Right forelimb (tissue), 1 donor: ENCODE results near the gene CLMN.
"Not testable (repeated sequence)": the region's sequence is repeated elsewhere in the genome, so short reads cannot be mapped to it uniquely, and the experiment has no call there.

Experiments
- DNase-seq: peaks from one replicate; pipeline ENCODE4 v3.0.0-alpha.2; 2018

CLMN gene

DNA sequence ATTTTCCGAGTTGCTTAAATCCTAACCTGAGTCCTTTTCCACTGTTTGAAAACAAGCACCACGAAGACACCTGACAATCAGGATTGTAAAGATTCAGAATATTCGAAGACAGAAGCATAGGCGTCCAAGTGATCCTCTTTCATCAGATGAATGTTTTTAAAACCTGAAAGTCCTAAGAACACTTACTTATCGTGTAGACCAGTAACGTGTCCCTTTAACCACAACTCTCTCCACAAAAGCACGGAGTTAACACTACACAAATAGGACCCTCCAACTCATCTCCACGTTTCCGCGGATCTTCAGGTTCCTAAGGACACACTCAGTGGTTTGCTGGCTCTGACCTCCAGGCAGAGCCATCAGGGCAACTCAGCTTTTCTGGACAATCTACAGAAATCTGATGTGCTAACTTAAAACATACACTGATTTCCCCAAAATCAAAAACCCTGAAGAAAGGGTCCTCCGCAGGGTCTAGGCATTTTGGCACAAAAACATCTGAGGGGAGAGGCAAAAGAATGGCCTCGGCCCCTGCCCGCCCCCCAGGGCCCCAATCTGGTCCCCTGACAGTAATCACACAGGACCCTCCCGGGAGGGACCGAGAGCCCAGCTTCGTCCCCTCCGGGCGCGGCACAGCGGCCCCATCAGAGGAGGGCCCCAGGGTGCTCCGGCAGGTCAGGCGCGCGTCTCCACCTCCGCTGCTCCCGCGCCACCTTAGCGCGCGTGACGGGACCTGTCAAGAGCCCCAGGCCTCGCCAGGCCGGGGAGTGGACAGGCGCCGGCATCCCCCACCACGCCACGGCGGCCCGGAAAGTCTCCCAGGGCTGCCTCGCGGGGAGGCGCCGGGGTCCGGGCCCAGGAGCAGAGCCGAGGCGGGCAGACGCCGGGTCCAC lies 163.3 kb downstream of the CLMN start:
- DNase-seq, result peak; percentile 53

- no peak for DNase-seq
Measured at GRCh38 chr14:95155045-95155444, 164.7 kb downstream of the CLMN start.

DNA sequence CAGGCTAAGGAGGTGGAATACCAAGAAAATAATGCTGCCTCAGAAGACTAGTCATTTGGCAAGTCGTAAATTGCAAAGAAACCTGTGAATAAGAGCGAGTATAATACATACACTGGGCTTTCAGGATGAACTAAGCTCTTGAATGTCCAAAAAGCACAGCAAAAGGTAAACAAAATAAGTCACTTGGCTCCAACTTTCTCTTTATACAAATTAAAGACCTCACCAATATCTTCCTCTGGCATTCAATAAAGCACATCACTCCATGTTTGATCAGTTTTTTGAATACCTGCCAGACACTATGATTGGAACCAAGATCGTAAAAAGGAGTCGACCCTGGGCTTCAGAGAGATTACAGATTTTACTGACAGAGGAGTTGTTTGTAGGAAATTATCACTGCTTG lies 165.8 kb downstream of the CLMN start:
- no peak for DNase-seq

GRCh38 chr14:95151561-95151960 lies 168.1 kb downstream of the CLMN start:
- no peak for DNase-seq

GRCh38 chr14:95150910-95151309 lies 168.8 kb downstream of the CLMN start:
- DNase-seq, result no peak

DNA sequence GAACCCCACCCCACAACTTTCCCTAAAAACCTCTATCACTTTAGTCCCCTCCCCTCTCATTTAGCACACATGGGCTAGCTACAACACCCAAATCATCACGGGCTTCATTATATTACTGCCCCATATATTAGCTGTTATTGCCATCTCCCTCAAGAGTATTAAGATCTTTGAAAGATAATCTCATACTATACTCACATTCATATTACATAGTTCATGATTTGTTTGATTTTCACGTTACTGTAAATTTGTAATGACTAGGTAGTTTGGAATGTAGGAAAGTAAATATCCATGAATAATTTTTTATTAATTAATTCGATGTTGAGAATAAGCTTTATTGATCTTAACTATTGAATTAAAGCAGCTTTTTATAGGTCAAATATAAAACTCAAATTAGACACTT lies 170.3 kb downstream of the CLMN start:
- DNase-seq, result no peak

- no peak for DNase-seq
Measured at GRCh38 chr14:95147597-95147996, 172.1 kb downstream of the CLMN start.

DNA sequence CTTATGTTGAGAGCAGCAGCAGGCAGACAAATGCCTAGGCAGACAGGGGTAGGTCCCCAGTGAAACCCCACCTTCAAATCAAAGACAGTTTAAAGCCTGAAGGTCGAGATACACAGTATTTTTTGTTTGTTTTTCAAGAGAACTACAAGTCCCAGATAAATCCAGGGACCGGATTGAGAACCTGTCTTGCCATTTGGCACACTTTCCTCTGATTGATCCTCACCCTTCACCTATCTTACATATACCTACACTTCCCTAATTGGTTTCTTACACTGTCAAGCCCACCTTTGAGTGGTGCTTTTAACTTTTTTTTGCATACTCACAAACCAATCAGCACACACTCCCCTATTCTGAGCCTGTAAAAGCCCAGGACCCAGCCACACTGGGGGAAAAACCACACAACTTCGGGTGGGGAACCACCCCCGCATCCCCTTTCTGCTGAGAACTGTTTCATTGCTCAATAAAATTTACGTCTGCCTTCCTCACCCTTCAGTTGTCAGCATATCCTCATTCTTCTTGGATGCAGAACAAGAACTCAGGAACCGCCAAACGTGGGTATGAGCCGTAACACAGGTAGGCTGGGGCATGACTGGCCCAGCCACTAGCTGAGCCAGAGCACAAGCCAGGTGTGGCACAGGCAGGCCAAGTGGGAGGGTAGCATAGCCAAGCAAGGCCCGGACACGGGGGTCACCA lies 173.5 kb downstream of the CLMN start:
- DNase-seq, result no peak

GRCh38 chr14:95144849-95145248 lies 174.9 kb downstream of the CLMN start:
- DNase-seq, result no peak

DNA sequence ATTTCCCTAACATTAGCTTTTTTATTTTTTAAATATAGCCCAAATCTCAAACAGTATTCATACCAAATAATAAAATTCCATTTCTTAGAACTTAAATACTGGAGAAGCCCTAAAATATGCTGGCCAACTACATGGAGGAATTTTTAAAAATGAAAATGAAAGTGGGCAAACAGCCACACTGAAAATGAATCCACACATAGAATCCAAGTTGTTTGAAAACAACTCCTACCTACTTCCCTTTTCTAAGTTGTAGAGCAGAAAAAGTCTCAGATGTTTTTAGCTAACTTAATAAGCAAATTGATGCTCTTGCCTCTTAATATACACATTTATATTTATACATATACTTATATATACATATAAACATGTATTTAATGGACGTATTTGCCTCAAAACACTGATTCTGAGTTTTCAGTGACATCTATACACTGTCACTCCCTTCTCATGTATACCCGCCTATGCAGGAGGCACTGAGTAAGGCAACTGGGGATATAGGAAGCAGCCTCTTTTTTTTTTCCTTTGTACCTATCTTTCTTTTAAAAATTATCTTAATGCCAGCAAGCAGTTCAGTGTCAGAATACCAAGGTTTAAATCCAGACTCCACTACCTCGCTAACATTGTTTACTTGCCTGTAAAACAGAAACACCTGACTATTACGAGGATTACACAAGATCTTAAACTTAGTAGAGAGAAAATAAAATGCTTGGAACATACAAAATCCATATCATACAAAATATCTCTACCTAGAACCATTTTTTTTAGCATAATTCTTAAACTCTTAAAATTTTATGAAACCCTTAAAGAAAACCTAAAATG lies 175.7 kb downstream of the CLMN start:
- no peak for DNase-seq

GRCh38 chr14:95142208-95142607 lies 177.5 kb downstream of the CLMN start:
- no peak for DNase-seq

DNA sequence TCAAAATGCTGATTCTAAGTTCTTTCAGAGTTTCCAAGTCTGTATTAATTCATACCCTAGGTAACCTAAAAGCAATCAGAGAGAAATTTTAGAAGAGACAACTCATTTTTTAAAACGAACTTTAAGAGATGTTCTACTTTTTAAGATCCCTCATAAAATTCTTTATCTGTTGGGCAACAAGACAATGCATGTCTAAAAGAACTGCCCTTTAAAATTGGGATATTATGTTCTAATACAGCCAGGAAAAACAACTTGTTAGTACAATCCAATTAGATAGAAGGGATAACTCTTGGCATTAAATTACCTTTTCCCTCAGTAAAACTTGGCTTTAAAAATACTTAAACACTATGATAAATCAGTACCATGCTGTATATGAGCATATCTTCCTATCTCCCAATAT lies 178.0 kb downstream of the CLMN start:
- DNase-seq, result no peak

GRCh38 chr14:95140060-95140858 lies 179.4 kb downstream of the CLMN start:
- no peak for DNase-seq

DNA sequence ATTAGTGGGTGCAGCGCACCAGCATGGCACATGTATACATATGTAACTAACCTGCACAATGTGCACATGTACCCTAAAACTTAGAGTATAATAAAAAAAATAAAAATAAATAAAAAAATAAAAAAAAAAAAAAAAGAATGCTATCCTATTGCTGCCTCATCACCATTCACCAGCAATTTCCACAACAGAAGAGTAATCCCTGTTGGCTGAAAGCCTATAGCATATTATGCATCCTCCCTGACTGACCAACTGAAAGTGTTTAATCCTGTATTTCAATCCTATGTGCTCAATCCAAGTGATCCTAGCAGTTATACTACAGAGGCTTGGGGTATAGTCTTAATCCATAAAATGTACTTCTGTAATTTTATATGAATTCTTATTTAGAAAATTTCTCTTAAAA lies 180.8 kb downstream of the CLMN start:
- DNase-seq, result no peak

DNA sequence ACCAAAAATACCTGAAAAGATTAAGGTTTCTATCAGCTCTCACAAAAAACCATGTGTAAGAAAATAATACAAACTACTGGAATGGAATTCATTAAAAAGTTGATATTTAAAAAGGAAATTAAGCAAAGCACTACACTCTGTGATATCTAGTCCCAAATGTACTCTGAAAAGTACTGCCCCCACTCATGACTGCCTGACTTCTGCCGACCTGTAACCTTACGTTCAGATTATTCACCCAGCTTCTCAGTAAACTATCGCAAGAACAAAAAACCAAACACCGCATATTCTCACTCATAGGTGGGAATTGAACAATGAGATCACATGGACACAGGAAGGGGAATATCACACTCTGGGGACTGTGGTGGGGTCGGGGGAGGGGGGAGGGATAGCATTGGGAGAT lies 181.3 kb downstream of the CLMN start:
- DNase-seq, result not testable (repeated sequence)

GRCh38 chr14:95137804-95138167 lies 181.9 kb downstream of the CLMN start:
- no peak for DNase-seq

GRCh38 chr14:95137164-95137803 lies 182.4 kb downstream of the CLMN start:
- DNase-seq, result no peak

- no peak for DNase-seq
Measured at GRCh38 chr14:95136631-95137030, 183.1 kb downstream of the CLMN start.

- DNase-seq, result no peak
Measured at GRCh38 chr14:95134304-95134933, 185.3 kb downstream of the CLMN start.

- no peak for DNase-seq
Measured at GRCh38 chr14:95133282-95133681, 186.4 kb downstream of the CLMN start.

GRCh38 chr14:95132760-95133159 lies 186.9 kb downstream of the CLMN start:
- DNase-seq, result no peak
